Hindlimb muscle (tissue), 1 donor: ENCODE measurements around the gene PCDHGA8. TPM values are rescaled to one million over a fixed set of nuclear protein-coding genes. Genes with fewer than 3 reads are reported as not detected.
"Not testable (repeated sequence)": the region's sequence is repeated elsewhere in the genome, so short reads cannot be mapped to it uniquely, and the experiment has no call there.

Experiments used
- DNase-seq: peaks from one replicate; pipeline ENCODE4 v3.0.0-alpha.2; 2013
- polyA plus RNA-seq: library from polyadenylated mRNA; unstranded; fragments of 120-200 nt; gene quantifications from one replicate; pipeline ENCODE4 v1.2.1, GENCODE V29; 2013; ENCODE audit not compliant: insufficient read length

Gene PCDHGA8
- 0.80 TPM for polyA plus RNA-seq

GRCh38 chr5:141392429-141393198 is at the start of gene PCDHGA8:
TSS of gene PCDHGA8 (plus strand) at chr5:141392633. CDS start at chr5:141392814, 181 bp downstream.
- DNase-seq, result no peak

- DNase-seq, result no peak
Observed at GRCh38 chr5:141342773-141343172, 49.7 kb upstream of the PCDHGA8 start.

- DNase-seq, result no peak
Observed at GRCh38 chr5:141343242-141343952, 49.0 kb upstream of the PCDHGA8 start, which contains the start of gene PCDHGA3. TSS of gene PCDHGA3 (plus strand) at chr5:141343829. CDS start at chr5:141344034, 205 bp downstream.

GRCh38 chr5:141343953-141344463 is 48.4 kb upstream of the PCDHGA8 start:
- DNase-seq, result no peak

- DNase-seq, result no peak
Observed at GRCh38 chr5:141345327-141345726, 47.1 kb upstream of the PCDHGA8 start.

- not testable (repeated sequence) for DNase-seq
Observed at GRCh38 chr5:141346017-141346416, 46.4 kb upstream of the PCDHGA8 start.

- no peak for DNase-seq
Observed at GRCh38 chr5:141349917-141350619, 42.4 kb upstream of the PCDHGA8 start, which contains the start of gene PCDHGB1. TSS of gene PCDHGB1 (plus strand) at chr5:141350099. CDS start at chr5:141350261, 162 bp downstream.

GRCh38 chr5:141351591-141351990 is 40.8 kb upstream of the PCDHGA8 start:
- DNase-seq, result no peak

GRCh38 chr5:141354900-141355469 is 37.4 kb upstream of the PCDHGA8 start, which contains the start of gene PCDHGA4:
TSS of gene PCDHGA4 (plus strand) at chr5:141355021. CDS start at chr5:141355108, 87 bp downstream.
- no peak for DNase-seq

GRCh38 chr5:141355641-141356040 is 36.8 kb upstream of the PCDHGA8 start:
- no peak for DNase-seq

- no peak for DNase-seq
Observed at GRCh38 chr5:141356133-141356532, 36.3 kb upstream of the PCDHGA8 start.

- DNase-seq, result no peak
Observed at GRCh38 chr5:141356950-141357349, 35.5 kb upstream of the PCDHGA8 start.

- DNase-seq, result no peak
Observed at GRCh38 chr5:141359790-141360426, 32.5 kb upstream of the PCDHGA8 start, which contains the start of gene PCDHGB2. TSS of gene PCDHGB2 (plus strand) at chr5:141359994. CDS start at chr5:141360136, 142 bp downstream.

GRCh38 chr5:141360685-141361084 is 31.7 kb upstream of the PCDHGA8 start:
- DNase-seq, result no peak

GRCh38 chr5:141362719-141363118 is 29.7 kb upstream of the PCDHGA8 start:
- DNase-seq, result no peak

- DNase-seq, result no peak
Observed at GRCh38 chr5:141363952-141364660, 28.3 kb upstream of the PCDHGA8 start, which contains the start of gene PCDHGA5. TSS of gene PCDHGA5 (plus strand) at chr5:141364162. CDS start at chr5:141364331, 169 bp downstream.

GRCh38 chr5:141366016-141366896 is 26.2 kb upstream of the PCDHGA8 start:
- DNase-seq, result no peak

GRCh38 chr5:141369994-141370848 is 22.2 kb upstream of the PCDHGA8 start, which contains the start of gene PCDHGB3:
TSS of gene PCDHGB3 (plus strand) at chr5:141370242. CDS start at chr5:141370395, 153 bp downstream.
- no peak for DNase-seq
